ENCODE data around the gene GPR18. TPM values are rescaled to one million over a fixed set of nuclear protein-coding genes. Genes with fewer than 3 reads are reported as not detected.

GPR18 gene
- polyA plus RNA-seq, 1 donor (not counting 4 experiments of a cell fraction or from before 2014, with no cell fraction given) = not detected

- no peak for FAIRE-seq
These were observed 9.7 kb upstream of the GPR18 start for GRCh38 chr13:99267927-99268326.

GRCh38 chr13:99266827-99267226, 8.6 kb upstream of the GPR18 start:
- Histone ChIP-seq H2AFZ (ENCODE audit: control insufficient read depth, low read length) (no peak overlapping the region), H3K27me3 (ENCODE audit: control insufficient read depth, extremely low read depth, insufficient read depth, low read length) (no peaks in the 10 kb centered on the region), H3K27ac (ENCODE audit: control insufficient read depth, insufficient read depth, low read length) (no peak overlapping the region), H3K36me3 (ENCODE audit: control insufficient read depth in 2 of 2, extremely low read depth in 1 of 2, insufficient read depth in 2 of 2, low read length in 2 of 2) (peaks cover 1 to 3% of the 10 kb centered on the region in 2 experiments), H3K4me1 (ENCODE audit: control insufficient read depth, extremely low read depth, insufficient read depth, low read length) (no peaks in the 10 kb centered on the region), H3K4me2 (ENCODE audit: control insufficient read depth, extremely low read depth, insufficient read depth, low read depth, low read length) (no peak overlapping the region), H3K4me3 (ENCODE audit: control insufficient read depth in 2 of 3, extremely low read depth in 1 of 3, insufficient read depth in 2 of 3, low read depth in 1 of 3, low read length in 3 of 3) (no peak overlapping the region), H4K20me1 (ENCODE audit: control insufficient read depth, extremely low read depth, insufficient read depth, low read length) (no peaks in the 10 kb centered on the region), H3K9ac (ENCODE audit: control insufficient read depth, extremely low read depth, insufficient read depth, low read length) (no peak overlapping the region), H3K9me3 (ENCODE audit: control insufficient read depth, low read depth, low read length) (no peaks in the 10 kb centered on the region), H3K79me2 (ENCODE audit: control insufficient read depth, insufficient read depth, low read length) (peaks cover 5% of the 10 kb centered on the region), H3K9me1 (ENCODE audit: control insufficient read depth, extremely low read depth, insufficient read depth, low read length) (no peaks in the 10 kb centered on the region)
- TF ChIP-seq CTCF (optimal IDR thresholded peaks at IDR 0.05 in 1 of 3, IDR thresholded peaks at IDR 0.05 in 1 of 3, conservative IDR thresholded peaks at IDR 0.05 in 1 of 3; ENCODE audit: extremely low read depth in 1 of 3, insufficient read depth in 2 of 3, low read length in 3 of 3) = no peak
- FAIRE-seq = no peak
- dilution Hi-C loops (cut with MboI; ENCODE audit: extremely low pct_ligation_motif_present, low sequenced_read_pairs) = loop anchor here (10.0 kb wide), 1 partner anchor 92 kb away; no protein-coding TSS in a partner anchor
- no peak for DNase-seq (ENCODE audit: low read depth, low spot score)

More at GRCh38 chr13:99267927-99268326, 9.7 kb upstream of the GPR18 start:
- no peaks in the 10 kb centered on the region for H4K20me1 ChIP-seq (ENCODE audit: control insufficient read depth, extremely low read depth, insufficient read depth, low read length)
- no peak overlapping the region for H2AFZ ChIP-seq (ENCODE audit: control insufficient read depth, low read length)
- dilution Hi-C loops (cut with MboI; ENCODE audit: extremely low pct_ligation_motif_present, low sequenced_read_pairs) = loop anchor here (10.0 kb wide), 1 partner anchor 93 kb away; no protein-coding TSS in a partner anchor
- no peak overlapping the region for H3K9ac ChIP-seq (ENCODE audit: control insufficient read depth, extremely low read depth, insufficient read depth, low read length)
- no peak for DNase-seq (ENCODE audit: low read depth, low spot score)
- no peak overlapping the region for H3K27ac ChIP-seq (ENCODE audit: control insufficient read depth, insufficient read depth, low read length)
- peaks cover 8% of the 10 kb centered on the region for H3K79me2 ChIP-seq (ENCODE audit: control insufficient read depth, insufficient read depth, low read length)
- H3K9me3 ChIP-seq (ENCODE audit: control insufficient read depth, low read depth, low read length) = no peaks in the 10 kb centered on the region
- no peaks in the 10 kb centered on the region for H3K4me1 ChIP-seq (ENCODE audit: control insufficient read depth, extremely low read depth, insufficient read depth, low read length)
- TF ChIP-seq EZH2 (IDR thresholded peaks at IDR 0.05; ENCODE audit: low read length) (no peak), CTCF (optimal IDR thresholded peaks at IDR 0.05 in 1 of 3, IDR thresholded peaks at IDR 0.05 in 1 of 3, conservative IDR thresholded peaks at IDR 0.05 in 1 of 3; ENCODE audit: extremely low read depth in 1 of 3, insufficient read depth in 2 of 3, low read length in 3 of 3) (no peak)
- H3K4me2 ChIP-seq (ENCODE audit: control insufficient read depth, extremely low read depth, insufficient read depth, low read depth, low read length) = no peak overlapping the region
- H3K27me3 ChIP-seq (ENCODE audit: control insufficient read depth, extremely low read depth, insufficient read depth, low read length) = no peaks in the 10 kb centered on the region
- no peak overlapping the region for H3K4me3 ChIP-seq (ENCODE audit: control insufficient read depth in 2 of 3, extremely low read depth in 1 of 3, insufficient read depth in 2 of 3, low read depth in 1 of 3, low read length in 3 of 3)
- H3K36me3 ChIP-seq (ENCODE audit: control insufficient read depth in 2 of 2, extremely low read depth in 1 of 2, insufficient read depth in 2 of 2, low read length in 2 of 2) = peaks cover 1 to 3% of the 10 kb centered on the region in 2 experiments
- H3K9me1 ChIP-seq (ENCODE audit: control insufficient read depth, extremely low read depth, insufficient read depth, low read length) = no peaks in the 10 kb centered on the region

Data from keratinocyte (primary cell).